Measurements from ENCODE around the gene CYB5R2.

GRCh38 chr11:7683571-7683970 is 10.3 kb upstream of the CYB5R2 start:
- no peak for TF ChIP-seq CTCF (conservative IDR thresholded peaks at IDR 0.05)
- TF ChIP-seq EZH2 (IDR thresholded peaks at IDR 0.05; ENCODE audit: low read depth): no peak

All from PC-9 (cell line).